Smooth muscle cell of bladder (primary cell): ENCODE measurements around the gene CFAP126. TPM values are rescaled to one million over a fixed set of nuclear protein-coding genes. Genes with fewer than 3 reads are reported as not detected.

ENCODE experiments used
- total RNA-seq: library from RNA; depleted of rRNA; stranded (reverse); fragments of >200 nt; gene quantifications from 2 replicates; pipeline ENCODE4 v1.2.3, GENCODE V29; 2014

The CFAP126 gene
- not detected in 2 replicates for total RNA-seq

GRCh38 chr1:161367684-161368400 is at the start of gene CFAP126:
Gene CFAP126 (minus strand): TSS chr1:161367876. CDS start chr1:161367868, 8 bp downstream.

Other genes starting within 250 kb of the CFAP126 start
- 39.5 and 56.8 TPM in 2 replicates for gene PFDN2, start 249.8 kb downstream of the CFAP126 start, total RNA-seq
- gene NIT1, start 249.8 kb downstream of the CFAP126 start, total RNA-seq = 16.2 and 17.2 TPM in 2 replicates
- gene DEDD, start 235.2 kb downstream of the CFAP126 start, total RNA-seq = 16.9 and 24.5 TPM in 2 replicates
- gene UFC1, start 213.9 kb downstream of the CFAP126 start, total RNA-seq = 117 and 125 TPM in 2 replicates
- gene USP21, start 208.4 kb downstream of the CFAP126 start, total RNA-seq = 4.7 and 5.1 TPM in 2 replicates
- 8.1 and 10.4 TPM in 2 replicates for gene PPOX, start 201.4 kb downstream of the CFAP126 start, total RNA-seq
- gene B4GALT3, start 190.4 kb downstream of the CFAP126 start, total RNA-seq = 11.2 and 16.7 TPM in 2 replicates
- 2.3 and 4.0 TPM in 2 replicates for gene ADAMTS4, start 168.8 kb downstream of the CFAP126 start, total RNA-seq
- 157 and 173 TPM in 2 replicates for gene NDUFS2, start 165.5 kb downstream of the CFAP126 start, total RNA-seq
- gene FCER1G, start 152.6 kb downstream of the CFAP126 start, total RNA-seq = not detected in 2 replicates
- gene APOA2, start 144.2 kb downstream of the CFAP126 start, total RNA-seq = not detected in 2 replicates
- 6.5 and 8.3 TPM in 2 replicates for gene TOMM40L, start 141.8 kb downstream of the CFAP126 start, total RNA-seq
- not detected in 2 replicates for gene NR1I3, start 129.7 kb downstream of the CFAP126 start, total RNA-seq
- not detected in 2 replicates for gene PCP4L1, start 109.1 kb downstream of the CFAP126 start, total RNA-seq
- gene MPZ, start 57.9 kb downstream of the CFAP126 start, total RNA-seq = 0.55 and 0.71 TPM in 2 replicates
- 13.5 and 17.0 TPM in 2 replicates for gene SDHC, start 53.5 kb downstream of the CFAP126 start, total RNA-seq
- gene FCGR2A, start 137.6 kb upstream of the CFAP126 start, total RNA-seq = 0.83 and 1.3 TPM in 2 replicates
- 0.57 and 0.83 TPM in 2 replicates for gene HSPA6, start 156.7 kb upstream of the CFAP126 start, total RNA-seq
- gene FCGR3A, start 181.9 kb upstream of the CFAP126 start, total RNA-seq = not detected in 2 replicates